ENCODE results near the gene PLA2G2A.

Gene PLA2G2A

GRCh38 chr1:19949016-19949415, 30.4 kb downstream of the PLA2G2A start:
- Histone ChIP-seq H3K27ac (replicated peaks) (no peak overlapping the region), H3K27me3 (ENCODE audit: insufficient read depth, poor library complexity, severe bottlenecking) (peaks cover 6% of the 10 kb centered on the region), H3K4me3 (replicated peaks; ENCODE audit: insufficient read depth, low read length) (no peak overlapping the region)
- no peak for DNase-seq (ENCODE audit: low read depth in 1 of 2, low spot score in 1 of 2)
- TF ChIP-seq REST (IDR thresholded peaks at IDR 0.05; ENCODE audit: insufficient replicate concordance, low read depth) (no peak), SPI1 (IDR thresholded peaks at IDR 0.05; ENCODE audit: borderline replicate concordance, low read depth) (no peak), POLR2AphosphoS5 (IDR thresholded peaks at IDR 0.05; ENCODE audit: low read depth) (no peak), CTCF (IDR thresholded peaks at IDR 0.05; ENCODE audit: insufficient read depth, low read length) (no peak), GABPA (IDR thresholded peaks at IDR 0.05; ENCODE audit: low read depth) (no peak)

- no peak overlapping the region for H3K4me3 ChIP-seq (replicated peaks; ENCODE audit: insufficient read depth, low read length)
- DNase-seq (ENCODE audit: low read depth in 1 of 2, low spot score in 1 of 2) = no peak
- TF ChIP-seq SPI1 (IDR thresholded peaks at IDR 0.05; ENCODE audit: borderline replicate concordance, low read depth) (no peak), CTCF (IDR thresholded peaks at IDR 0.05; ENCODE audit: insufficient read depth, low read length) (no peak), GABPA (IDR thresholded peaks at IDR 0.05; ENCODE audit: low read depth) (no peak), POLR2AphosphoS5 (IDR thresholded peaks at IDR 0.05; ENCODE audit: low read depth) (no peak), REST (IDR thresholded peaks at IDR 0.05; ENCODE audit: insufficient replicate concordance, low read depth) (no peak)
- H3K27me3 ChIP-seq (ENCODE audit: insufficient read depth, poor library complexity, severe bottlenecking) = peaks cover 6% of the 10 kb centered on the region
- no peak overlapping the region for H3K27ac ChIP-seq (replicated peaks)
Observed at GRCh38 chr1:19946971-19947370, 32.4 kb downstream of the PLA2G2A start.

- no peak for DNase-seq (ENCODE audit: low read depth in 1 of 2, low spot score in 1 of 2)
- H3K4me3 ChIP-seq (replicated peaks; ENCODE audit: insufficient read depth, low read length) = no peak overlapping the region
- no peak overlapping the region for H3K27ac ChIP-seq (replicated peaks)
- TF ChIP-seq REST (IDR thresholded peaks at IDR 0.05; ENCODE audit: insufficient replicate concordance, low read depth) (no peak), POLR2AphosphoS5 (IDR thresholded peaks at IDR 0.05; ENCODE audit: low read depth) (no peak), SPI1 (IDR thresholded peaks at IDR 0.05; ENCODE audit: borderline replicate concordance, low read depth) (no peak), CTCF (IDR thresholded peaks at IDR 0.05; ENCODE audit: insufficient read depth, low read length) (no peak), GABPA (IDR thresholded peaks at IDR 0.05; ENCODE audit: low read depth) (no peak)
- H3K27me3 ChIP-seq (ENCODE audit: insufficient read depth, poor library complexity, severe bottlenecking) = peaks cover 6% of the 10 kb centered on the region
Observed at GRCh38 chr1:19946331-19946751, 33.1 kb downstream of the PLA2G2A start.
